Skeletal muscle tissue (tissue), 4 donors: ENCODE data around the gene UFL1. TPM values are rescaled to one million over a fixed set of nuclear protein-coding genes. Genes with fewer than 3 reads are reported as not detected.

ENCODE experiments used
- H3K27ac ChIP-seq: one replicate; pipeline ENCODE4 v1.7.0; 2013; ENCODE audit warnings: mild to moderate bottlenecking, low read depth, low read length, inconsistent platforms
- H3K27me3 ChIP-seq, 3 donors: one replicate each; pipeline ENCODE4 v1.7.0; 2013; ENCODE audit warnings: low read length in 3 of 3; ENCODE audit not compliant: control insufficient read depth in 3 of 3, insufficient read depth in 3 of 3
- H3K36me3 ChIP-seq, 3 donors: one replicate each; pipeline ENCODE4 v1.7.0; 2013; ENCODE audit warnings: low read length in 3 of 3; ENCODE audit not compliant: control insufficient read depth in 3 of 3, insufficient read depth in 3 of 3
- H3K4me1 ChIP-seq, 3 donors: one replicate each; pipeline ENCODE4 v1.7.0; 2013; ENCODE audit warnings: low read length in 3 of 3, mild to moderate bottlenecking in 3 of 3; ENCODE audit not compliant: control insufficient read depth in 3 of 3, insufficient read depth in 3 of 3
- H3K4me3 ChIP-seq, 3 donors: one replicate each; pipeline ENCODE4 v1.7.0; 2013; ENCODE audit warnings: low read length in 3 of 3
- H3K9ac ChIP-seq, 3 donors: one replicate each; pipeline ENCODE4 v1.7.0; 2013; ENCODE audit warnings: low read length in 3 of 3, mild to moderate bottlenecking in 3 of 3, moderate library complexity in 2 of 3, low read depth in 1 of 3
- H3K9me3 ChIP-seq, 3 donors: one replicate each; pipeline ENCODE4 v1.7.0; 2013; ENCODE audit warnings: low read length in 3 of 3; ENCODE audit not compliant: control insufficient read depth in 3 of 3
- total RNA-seq: library from RNA; depleted of rRNA; stranded (reverse); fragments of >200 nt; gene quantifications from one replicate; pipeline ENCODE4 v1.2.3, GENCODE V29; 2014
- donor health status: Osteomylitis.

Gene UFL1
- total RNA-seq, 1 donor from 2014 or later: 20.4 TPM

DNA sequence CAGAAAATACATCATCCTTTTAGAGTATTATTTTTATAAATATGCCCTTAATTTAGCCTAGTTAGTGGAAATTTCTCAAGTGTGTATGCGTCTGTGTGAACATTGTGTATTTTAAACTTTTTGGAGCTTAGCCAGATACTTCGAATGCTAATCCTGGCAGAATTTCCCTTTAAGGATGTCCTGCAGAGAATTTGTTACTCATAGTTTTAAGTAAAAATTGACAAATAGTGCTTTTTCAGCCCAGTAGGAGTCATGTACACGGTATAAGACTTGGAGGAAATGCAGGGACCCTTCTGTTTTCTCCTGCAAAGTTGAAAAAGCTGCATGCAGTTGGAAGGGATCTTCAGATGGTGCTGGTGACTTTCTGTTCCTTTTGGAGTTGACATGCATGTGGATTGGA lies 41.3 kb downstream of the UFL1 start, which contains the start of gene FHL5:
TSS of gene FHL5 (plus strand) at position 243 of the 400 bp plus-strand sequence. CDS start 40,486 bp downstream, outside the sequence.
- peak within 1 kb of the TSS in 1 of 3 donors; percentile 16 for H3K9ac ChIP-seq
- no peaks in the 10 kb centered on the region for H3K9me3 ChIP-seq
- H3K27me3 ChIP-seq: no peaks in the 10 kb centered on the region
- H3K4me3 ChIP-seq: peak within 1 kb of the TSS in 1 of 3 donors; percentile 48
- H3K36me3 ChIP-seq: no peaks in the 10 kb centered on the region
- H3K4me1 ChIP-seq: no peaks in the 10 kb centered on the region
- peak within 1 kb of the TSS; percentile 28 for H3K27ac ChIP-seq

DNA sequence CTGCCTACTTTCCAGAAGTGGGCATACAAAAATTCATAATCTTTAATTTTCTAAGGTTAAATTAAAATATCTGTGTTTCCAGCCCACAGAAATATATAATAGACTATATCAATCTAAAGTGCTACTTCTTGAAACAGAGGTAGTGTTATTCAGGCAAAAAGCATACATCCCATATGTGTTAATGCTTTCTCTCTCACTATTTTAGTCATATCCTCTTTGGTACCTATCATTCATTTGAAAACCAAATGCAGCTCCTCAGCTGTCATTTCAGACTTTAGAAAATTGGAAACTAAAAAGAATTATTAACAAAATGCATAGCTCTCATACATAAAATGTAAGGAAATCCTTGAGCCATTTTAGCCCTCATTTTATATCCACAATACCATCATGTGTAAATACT lies 42.2 kb downstream of the UFL1 start:
- Histone ChIP-seq H3K4me3 (peak overlapping the region in 1 of 3 donors; percentile 48), H3K27ac (no peak overlapping the region), H3K9me3 (no peaks in the 10 kb centered on the region), H3K27me3 (no peaks in the 10 kb centered on the region), H3K36me3 (no peaks in the 10 kb centered on the region), H3K4me1 (no peaks in the 10 kb centered on the region), H3K9ac (peak overlapping the region in 1 of 3 donors; percentile 36)

DNA sequence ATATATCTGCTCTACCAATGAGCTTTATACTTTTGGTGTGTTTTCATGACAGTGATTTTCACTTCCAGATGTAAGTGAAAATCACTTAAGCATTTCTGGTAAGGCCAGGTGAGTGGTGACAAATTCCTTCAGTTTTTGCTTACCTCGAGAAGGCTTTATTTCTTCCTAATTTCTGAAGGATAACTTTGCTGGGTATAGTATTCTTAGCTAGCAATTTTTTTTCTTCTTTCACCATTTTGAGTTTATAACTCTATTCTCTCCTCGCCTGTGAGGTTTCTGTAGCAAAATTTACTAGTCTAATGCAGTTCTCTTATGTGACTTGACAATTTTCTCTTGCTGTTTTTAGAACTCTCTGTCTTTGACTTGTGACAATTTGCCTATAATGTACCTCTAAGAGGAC lies 48.4 kb downstream of the UFL1 start:
- H3K9me3 ChIP-seq: peaks cover 0 to 3% (median 2%) of the 10 kb centered on the region in 3 donors
- no peak overlapping the region for H3K27ac ChIP-seq
- no peaks in the 10 kb centered on the region for H3K27me3 ChIP-seq
- no peaks in the 10 kb centered on the region for H3K4me1 ChIP-seq
- H3K4me3 ChIP-seq: no peak overlapping the region
- no peak overlapping the region for H3K9ac ChIP-seq
- no peaks in the 10 kb centered on the region for H3K36me3 ChIP-seq

GRCh38 chr6:96571551-96571950 lies 49.9 kb downstream of the UFL1 start:
- Histone ChIP-seq H3K27ac (no peak overlapping the region), H3K4me1 (no peaks in the 10 kb centered on the region), H3K36me3 (no peaks in the 10 kb centered on the region), H3K4me3 (no peak overlapping the region), H3K27me3 (no peaks in the 10 kb centered on the region), H3K9ac (no peak overlapping the region), H3K9me3 (peaks cover 0 to 3% (median 2%) of the 10 kb centered on the region in 3 donors)

- no peaks in the 10 kb centered on the region for H3K27me3 ChIP-seq
- H3K27ac ChIP-seq: no peak overlapping the region
- no peaks in the 10 kb centered on the region for H3K36me3 ChIP-seq
- peaks cover 0 to 3% (median 2%) of the 10 kb centered on the region in 3 donors for H3K9me3 ChIP-seq
- H3K4me3 ChIP-seq: no peak overlapping the region
- H3K4me1 ChIP-seq: no peaks in the 10 kb centered on the region
- no peak overlapping the region for H3K9ac ChIP-seq
Measured at GRCh38 chr6:96575359-96575758, 53.8 kb downstream of the UFL1 start.

DNA sequence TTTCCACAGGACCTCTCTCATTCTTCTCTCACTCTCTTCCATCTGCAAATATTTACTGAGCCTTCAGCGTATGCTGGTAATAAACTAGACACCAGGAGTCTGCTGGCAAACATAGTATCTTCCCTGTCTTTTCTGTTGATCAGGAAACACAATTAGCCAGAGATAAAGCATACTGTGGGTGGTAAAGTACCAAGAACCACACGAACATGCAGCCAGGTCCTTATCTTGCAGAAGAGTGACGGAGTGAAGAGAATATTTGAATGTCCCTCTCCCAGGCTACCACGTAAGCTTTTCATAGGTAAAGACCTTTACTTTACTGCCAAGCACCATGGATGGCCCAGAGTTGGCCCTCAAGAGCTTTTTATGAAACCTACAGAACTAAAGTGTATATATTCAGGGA lies 54.6 kb downstream of the UFL1 start:
- Histone ChIP-seq H3K27me3 (no peaks in the 10 kb centered on the region), H3K36me3 (no peaks in the 10 kb centered on the region), H3K4me1 (no peaks in the 10 kb centered on the region), H3K4me3 (no peak overlapping the region), H3K9ac (no peak overlapping the region), H3K9me3 (peaks cover 0 to 3% (median 2%) of the 10 kb centered on the region in 3 donors), H3K27ac (no peak overlapping the region)

DNA sequence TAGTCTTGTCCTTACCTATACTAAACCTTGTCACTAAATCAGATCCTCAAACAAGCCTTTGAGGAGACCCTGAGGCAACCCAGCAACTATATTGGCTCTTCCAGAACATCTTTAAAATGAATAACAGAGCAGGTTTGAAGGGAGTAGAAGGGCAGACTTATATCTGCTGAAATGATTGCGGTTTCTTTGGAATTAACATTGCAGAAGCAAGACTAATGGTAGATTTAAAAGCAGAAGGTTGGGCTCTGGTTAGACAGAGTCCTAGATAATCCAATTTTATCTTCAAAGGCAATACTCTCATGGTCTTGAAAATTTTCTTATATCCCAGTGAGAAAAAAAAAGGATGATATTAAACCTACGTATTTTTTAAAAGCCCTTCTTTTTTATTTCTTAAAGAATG lies 60.4 kb downstream of the UFL1 start:
- Histone ChIP-seq H3K9me3 (no peaks in the 10 kb centered on the region), H3K4me3 (no peak overlapping the region), H3K36me3 (no peaks in the 10 kb centered on the region), H3K27me3 (no peaks in the 10 kb centered on the region), H3K9ac (no peak overlapping the region), H3K4me1 (no peaks in the 10 kb centered on the region), H3K27ac (no peak overlapping the region)

- H3K27ac ChIP-seq: no peak overlapping the region
- no peak overlapping the region for H3K9ac ChIP-seq
- H3K27me3 ChIP-seq: no peaks in the 10 kb centered on the region
- no peaks in the 10 kb centered on the region for H3K4me1 ChIP-seq
- H3K9me3 ChIP-seq: no peaks in the 10 kb centered on the region
- H3K4me3 ChIP-seq: no peak overlapping the region
- H3K36me3 ChIP-seq: no peaks in the 10 kb centered on the region
Measured at GRCh38 chr6:96582436-96582835, 60.8 kb downstream of the UFL1 start.

DNA sequence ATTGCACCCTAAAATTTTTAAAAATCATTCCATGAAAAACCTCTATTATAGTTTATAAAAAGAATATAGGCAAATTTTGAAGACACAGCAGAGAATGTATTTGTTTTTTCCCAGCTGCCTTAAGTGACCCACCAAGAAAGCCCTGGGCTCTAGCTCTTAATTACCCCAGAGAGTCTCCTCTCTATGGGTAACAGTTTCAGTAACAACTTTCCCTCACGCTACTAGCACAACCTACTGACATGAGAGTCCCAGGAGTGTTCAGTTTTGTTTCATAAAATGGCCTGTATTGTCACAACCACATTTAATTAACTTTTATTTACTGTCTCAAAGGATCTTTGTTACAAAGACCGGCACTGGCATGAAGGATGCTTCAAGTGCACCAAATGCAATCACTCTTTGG lies 82.8 kb downstream of the UFL1 start:
- Histone ChIP-seq H3K9me3 (no peaks in the 10 kb centered on the region), H3K27me3 (no peaks in the 10 kb centered on the region), H3K27ac (peak overlapping the region; percentile 3), H3K4me1 (no peaks in the 10 kb centered on the region), H3K9ac (no peak overlapping the region), H3K36me3 (no peaks in the 10 kb centered on the region), H3K4me3 (no peak overlapping the region)
